ENCODE results near the gene CYBRD1. TPM values are rescaled to one million over a fixed set of nuclear protein-coding genes. Genes with fewer than 3 reads are reported as not detected.
A peak's percentile ranks its signal among the peaks of the same experiment; 100 is the strongest.

CYBRD1 gene, protein sequence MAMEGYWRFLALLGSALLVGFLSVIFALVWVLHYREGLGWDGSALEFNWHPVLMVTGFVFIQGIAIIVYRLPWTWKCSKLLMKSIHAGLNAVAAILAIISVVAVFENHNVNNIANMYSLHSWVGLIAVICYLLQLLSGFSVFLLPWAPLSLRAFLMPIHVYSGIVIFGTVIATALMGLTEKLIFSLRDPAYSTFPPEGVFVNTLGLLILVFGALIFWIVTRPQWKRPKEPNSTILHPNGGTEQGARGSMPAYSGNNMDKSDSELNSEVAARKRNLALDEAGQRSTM
- 100 to 1,000 TPM; 100 to 238 TPM for total RNA-seq

GRCh38 chr2:171522052-171522787 lies at the start of gene CYBRD1:
Gene CYBRD1, plus strand, starts transcription at chr2:171522474. Its CDS starts 72 bp downstream, at chr2:171522546.
- Histone ChIP-seq H3K36me3 (no peaks in the 10 kb centered on the region), H3K27me3 (no peaks in the 10 kb centered on the region), H3K4me3 (peak within 1 kb of the TSS; percentile 77 to 83), H3K4me1 (peaks cover 0 to 20% of the 10 kb centered on the region in 2 donors), H3K27ac (peak within 1 kb of the TSS; percentile 87 to 89), H3K9me3 (no peaks in the 10 kb centered on the region)
- TF ChIP-seq, protein P1, sequence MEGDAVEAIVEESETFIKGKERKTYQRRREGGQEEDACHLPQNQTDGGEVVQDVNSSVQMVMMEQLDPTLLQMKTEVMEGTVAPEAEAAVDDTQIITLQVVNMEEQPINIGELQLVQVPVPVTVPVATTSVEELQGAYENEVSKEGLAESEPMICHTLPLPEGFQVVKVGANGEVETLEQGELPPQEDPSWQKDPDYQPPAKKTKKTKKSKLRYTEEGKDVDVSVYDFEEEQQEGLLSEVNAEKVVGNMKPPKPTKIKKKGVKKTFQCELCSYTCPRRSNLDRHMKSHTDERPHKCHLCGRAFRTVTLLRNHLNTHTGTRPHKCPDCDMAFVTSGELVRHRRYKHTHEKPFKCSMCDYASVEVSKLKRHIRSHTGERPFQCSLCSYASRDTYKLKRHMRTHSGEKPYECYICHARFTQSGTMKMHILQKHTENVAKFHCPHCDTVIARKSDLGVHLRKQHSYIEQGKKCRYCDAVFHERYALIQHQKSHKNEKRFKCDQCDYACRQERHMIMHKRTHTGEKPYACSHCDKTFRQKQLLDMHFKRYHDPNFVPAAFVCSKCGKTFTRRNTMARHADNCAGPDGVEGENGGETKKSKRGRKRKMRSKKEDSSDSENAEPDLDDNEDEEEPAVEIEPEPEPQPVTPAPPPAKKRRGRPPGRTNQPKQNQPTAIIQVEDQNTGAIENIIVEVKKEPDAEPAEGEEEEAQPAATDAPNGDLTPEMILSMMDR (IDR thresholded peaks at IDR 0.05) = peak in 1 of 2 donors; percentile 8
- peak; percentile 90 for DNase-seq (ENCODE audit: low spot score)

GRCh38 chr2:171475979-171476378 lies 46.3 kb upstream of the CYBRD1 start:
- H3K36me3 ChIP-seq = peaks cover 32% of the 10 kb centered on the region
- no peak overlapping the region for H3K27ac ChIP-seq
- H3K4me3 ChIP-seq = no peak overlapping the region
- no peaks in the 10 kb centered on the region for H3K27me3 ChIP-seq
- H3K9me3 ChIP-seq = no peaks in the 10 kb centered on the region
- H3K4me1 ChIP-seq = no peaks in the 10 kb centered on the region
- DNase-seq (ENCODE audit: low spot score) = no peak
- TF ChIP-seq, protein P1 (IDR thresholded peaks at IDR 0.05) = no peak

- H3K9me3 ChIP-seq = no peaks in the 10 kb centered on the region
- H3K27me3 ChIP-seq = no peaks in the 10 kb centered on the region
- H3K27ac ChIP-seq = no peak overlapping the region
- no peak for DNase-seq (ENCODE audit: low spot score)
- peaks cover 28% of the 10 kb centered on the region for H3K36me3 ChIP-seq
- H3K4me3 ChIP-seq = no peak overlapping the region
- H3K4me1 ChIP-seq = no peaks in the 10 kb centered on the region
- TF ChIP-seq, protein P1 (IDR thresholded peaks at IDR 0.05) = no peak
Observed at GRCh38 chr2:171478345-171478744, 43.9 kb upstream of the CYBRD1 start.

- H3K9me3 ChIP-seq = no peaks in the 10 kb centered on the region
- H3K27me3 ChIP-seq = no peaks in the 10 kb centered on the region
- peaks cover 19% of the 10 kb centered on the region for H3K36me3 ChIP-seq
- no peak for DNase-seq (ENCODE audit: low spot score)
- TF ChIP-seq, protein P1 (IDR thresholded peaks at IDR 0.05) = no peak
- H3K4me1 ChIP-seq = no peaks in the 10 kb centered on the region
- H3K27ac ChIP-seq = no peak overlapping the region
- no peak overlapping the region for H3K4me3 ChIP-seq
Observed at GRCh38 chr2:171479154-171479814, 43.0 kb upstream of the CYBRD1 start.

DNA sequence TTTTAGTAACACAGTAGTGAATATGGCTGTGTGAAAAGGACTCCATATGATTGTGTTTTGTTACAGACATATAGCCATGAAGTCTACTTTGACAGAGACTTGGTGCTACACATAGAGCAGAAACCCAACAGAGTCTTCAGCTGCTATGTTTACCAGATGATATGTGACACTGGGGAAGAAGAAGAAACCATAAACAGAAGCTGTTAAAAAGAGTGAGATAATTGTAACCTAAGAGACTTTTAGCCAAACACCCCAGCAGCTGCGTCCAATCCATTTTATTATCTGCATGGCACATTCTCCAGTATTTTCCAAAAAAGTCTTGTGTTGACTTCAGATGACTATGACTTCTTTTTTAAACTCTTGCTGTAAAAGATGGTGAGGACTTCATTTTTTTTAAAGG lies 41.4 kb upstream of the CYBRD1 start:
- Histone ChIP-seq H3K27ac (no peak overlapping the region), H3K36me3 (peaks cover 5% of the 10 kb centered on the region), H3K4me1 (no peaks in the 10 kb centered on the region), H3K27me3 (no peaks in the 10 kb centered on the region), H3K9me3 (no peaks in the 10 kb centered on the region), H3K4me3 (no peak overlapping the region)
- no peak for DNase-seq (ENCODE audit: low spot score)
- TF ChIP-seq, protein P1 (IDR thresholded peaks at IDR 0.05) = no peak

Data from right atrium auricular region (tissue), 2 donors.